ENCODE results near the gene MAP3K2. TPM values are rescaled to one million over a fixed set of nuclear protein-coding genes. Genes with fewer than 3 reads are reported as not detected.

The MAP3K2 gene
- total and polyA plus RNA-seq, 2 experiments from 2014 or later = 10.2 to 23.5 TPM

GRCh38 chr2:127376257-127376656 is 11.5 kb downstream of the MAP3K2 start:
- ATAC-seq = no peak

More at GRCh38 chr2:127376257-127376656, 11.5 kb downstream of the MAP3K2 start:
- TF ChIP-seq JUNB (IDR thresholded peaks at IDR 0.05; ENCODE audit: unreplicated experiment) (no peak), ZNF462 (CRISPR knock-in tag; IDR thresholded peaks at IDR 0.05) (no peak), ETS1 (IDR thresholded peaks at IDR 0.05) (no peak), CTCF (conservative IDR thresholded peaks at IDR 0.05; ENCODE audit: low read depth in 2 of 2) (no peak), EZH2phosphoT487 (IDR thresholded peaks at IDR 0.05; ENCODE audit: unreplicated experiment) (no peak), CREB1 (CRISPR knock-in tag; IDR thresholded peaks at IDR 0.05; ENCODE audit: low read depth) (no peak), NANOG (IDR thresholded peaks at IDR 0.05; ENCODE audit: borderline replicate concordance) (no peak), EZH2 (IDR thresholded peaks at IDR 0.05; ENCODE audit: low read depth, unreplicated experiment) (no peak), REST (IDR thresholded peaks at IDR 0.05; ENCODE audit: unreplicated experiment) (no peak), STAT1 (IDR thresholded peaks at IDR 0.05; ENCODE audit: unreplicated experiment) (no peak), ZNF331 (CRISPR knock-in tag; IDR thresholded peaks at IDR 0.05; ENCODE audit: low read depth) (no peak), ZNF114 (CRISPR knock-in tag; IDR thresholded peaks at IDR 0.05) (no peak), POLR2AphosphoS5 (IDR thresholded peaks at IDR 0.05; ENCODE audit: low read depth) (no peak)
- no peak overlapping the region for H3K4me2 ChIP-seq
- H3K4me1 Mint-ChIP-seq = no peaks in the 10 kb centered on the region; the same call in 2 of the 3 replicates
- no peaks in the 10 kb centered on the region for H3F3A ChIP-seq (replicated peaks; ENCODE audit: low read depth)
- DNase-seq (ENCODE audit: low spot score) = no peak
- H3K79me2 ChIP-seq (replicated peaks; ENCODE audit: insufficient read depth) = peaks cover 97% of the 10 kb centered on the region
- H2AFZ ChIP-seq = no peak overlapping the region
- H4K20me1 ChIP-seq (replicated peaks; ENCODE audit: insufficient read depth) = peaks cover 9% of the 10 kb centered on the region
- H3K9me2 ChIP-seq (ENCODE audit: insufficient read depth) = no peaks in the 10 kb centered on the region
- peaks cover 56% of the 10 kb centered on the region for H3K36me3 Mint-ChIP-seq (ENCODE audit: low read depth)
- H3K9me3 Mint-ChIP-seq = peaks cover 54% of the 10 kb centered on the region
- no peak overlapping the region for H3K27ac Mint-ChIP-seq
- H3K27ac ChIP-seq (ENCODE audit: low read depth) = no peak overlapping the region
- H3K4me1 ChIP-seq (ENCODE audit: insufficient read depth) = no peaks in the 10 kb centered on the region; the same call in 1 of the 2 replicates
- no peaks in the 10 kb centered on the region for H3K27me3 ChIP-seq (ENCODE audit: insufficient read depth)
- peaks cover 5% of the 10 kb centered on the region; the same call in 1 of the 2 replicates for H3K36me3 ChIP-seq (ENCODE audit: insufficient read depth)
- no peaks in the 10 kb centered on the region for H3K27me3 Mint-ChIP-seq (ENCODE audit: insufficient read depth, low read depth, poor library complexity)
- H3K4me3 ChIP-seq = no peak overlapping the region
- no peak overlapping the region for H3K4me3 Mint-ChIP-seq
